COLO829 (cell line): ENCODE results near the gene CYBRD1.
A peak's percentile ranks its signal among the peaks of the same experiment; 100 is the strongest.
"Not testable (repeated sequence)": the region's sequence is repeated elsewhere in the genome, so short reads cannot be mapped to it uniquely, and the experiment has no call there.

ENCODE experiments used
- DNase-seq: peaks from one replicate; pipeline ENCODE4 v3.0.0; 2012; ENCODE audit warnings: low spot score

CYBRD1 gene

GRCh38 chr2:171522052-171522787 lies at the start of gene CYBRD1:
TSS of gene CYBRD1 (plus strand) at chr2:171522474. CDS start at chr2:171522546, 72 bp downstream.
- DNase-seq = no peak

GRCh38 chr2:171475979-171476378 lies 46.3 kb upstream of the CYBRD1 start:
- DNase-seq = no peak

- DNase-seq = no peak
These were observed 43.9 kb upstream of the CYBRD1 start for GRCh38 chr2:171478345-171478744.

- DNase-seq = no peak
These were observed 43.0 kb upstream of the CYBRD1 start for GRCh38 chr2:171479154-171479814.

GRCh38 chr2:171480908-171481307 lies 41.4 kb upstream of the CYBRD1 start:
- DNase-seq = no peak

GRCh38 chr2:171482308-171482707 lies 40.0 kb upstream of the CYBRD1 start:
- DNase-seq = no peak

GRCh38 chr2:171482877-171483276 lies 39.4 kb upstream of the CYBRD1 start:
- no peak for DNase-seq

GRCh38 chr2:171483793-171484192 lies 38.5 kb upstream of the CYBRD1 start:
- no peak for DNase-seq

GRCh38 chr2:171485116-171485515 lies 37.2 kb upstream of the CYBRD1 start:
- no peak for DNase-seq

- no peak for DNase-seq
These were observed 35.1 kb upstream of the CYBRD1 start for GRCh38 chr2:171487201-171487600.

GRCh38 chr2:171487803-171488259 lies 34.4 kb upstream of the CYBRD1 start:
- no peak for DNase-seq

GRCh38 chr2:171490577-171490976 lies 31.7 kb upstream of the CYBRD1 start:
- DNase-seq = no peak

- DNase-seq = no peak
These were observed 31.0 kb upstream of the CYBRD1 start for GRCh38 chr2:171491292-171491691.

- peak; percentile 12 for DNase-seq
These were observed 29.6 kb upstream of the CYBRD1 start for GRCh38 chr2:171492664-171493063.

- DNase-seq = not testable (repeated sequence)
These were observed 24.6 kb upstream of the CYBRD1 start for GRCh38 chr2:171497664-171498063.

- peak; percentile 66 for DNase-seq
These were observed 16.9 kb upstream of the CYBRD1 start for GRCh38 chr2:171505374-171505773.

GRCh38 chr2:171509945-171510731 lies 12.1 kb upstream of the CYBRD1 start:
- DNase-seq = no peak

GRCh38 chr2:171512014-171512413 lies 10.3 kb upstream of the CYBRD1 start:
- DNase-seq = no peak

- DNase-seq = no peak
These were observed 9.5 kb upstream of the CYBRD1 start for GRCh38 chr2:171512683-171513195.

- no peak for DNase-seq
These were observed 8.5 kb upstream of the CYBRD1 start for GRCh38 chr2:171513719-171514160.

GRCh38 chr2:171514908-171515582 lies 7.2 kb upstream of the CYBRD1 start:
- no peak for DNase-seq
